Measurements from ENCODE around the gene DLX2. TPM values are rescaled to one million over a fixed set of nuclear protein-coding genes. Genes with fewer than 3 reads are reported as not detected.
A peak's percentile ranks its signal among the peaks of the same experiment; 100 is the strongest.

The DLX2 gene
- total RNA-seq, 1 donor from 2014 or later = not detected

DNA sequence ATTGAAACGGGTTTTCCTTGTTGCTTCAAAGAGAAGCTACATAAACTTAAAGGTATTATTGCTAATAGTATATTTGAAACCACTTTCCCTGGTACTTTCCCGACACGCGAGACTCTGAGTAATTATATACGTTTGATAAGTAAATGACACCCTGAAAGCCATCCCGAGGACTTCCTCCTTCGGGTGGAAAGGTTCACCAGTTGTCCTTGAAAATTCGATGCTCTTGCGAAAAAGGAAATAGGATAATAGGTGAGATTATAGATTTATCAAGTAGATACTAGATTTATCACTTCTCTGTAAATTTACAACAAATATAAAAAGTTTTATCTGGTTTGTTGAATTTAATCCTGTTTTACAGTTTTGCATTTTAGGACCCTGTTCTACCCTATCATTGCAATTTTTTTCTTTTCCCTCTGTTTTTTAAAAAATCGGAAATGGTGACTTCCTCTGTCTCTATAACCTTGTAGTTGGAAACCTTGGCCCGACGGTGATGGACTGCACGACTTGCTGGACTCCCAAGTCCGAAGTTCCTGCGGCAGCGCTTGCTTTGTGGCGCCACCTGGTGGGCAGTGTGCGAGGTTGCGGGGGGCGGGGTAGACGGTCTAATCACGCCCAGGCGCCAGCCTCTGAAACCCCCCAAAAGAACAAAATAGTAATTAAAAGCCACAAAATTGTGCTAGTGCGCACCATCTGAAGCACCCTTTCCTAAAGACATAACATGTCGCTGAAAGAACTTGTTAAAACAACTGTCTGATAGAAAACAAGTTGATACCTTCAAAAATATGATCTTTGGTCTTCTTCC lies 972 bp upstream of the DLX2 start:
- Mint-ChIP-seq H3K36me3 (ENCODE audit: low read depth) (peaks cover 7% of the 10 kb centered on the region), H3K4me3 (peak overlapping the region; percentile 71)

DNA sequence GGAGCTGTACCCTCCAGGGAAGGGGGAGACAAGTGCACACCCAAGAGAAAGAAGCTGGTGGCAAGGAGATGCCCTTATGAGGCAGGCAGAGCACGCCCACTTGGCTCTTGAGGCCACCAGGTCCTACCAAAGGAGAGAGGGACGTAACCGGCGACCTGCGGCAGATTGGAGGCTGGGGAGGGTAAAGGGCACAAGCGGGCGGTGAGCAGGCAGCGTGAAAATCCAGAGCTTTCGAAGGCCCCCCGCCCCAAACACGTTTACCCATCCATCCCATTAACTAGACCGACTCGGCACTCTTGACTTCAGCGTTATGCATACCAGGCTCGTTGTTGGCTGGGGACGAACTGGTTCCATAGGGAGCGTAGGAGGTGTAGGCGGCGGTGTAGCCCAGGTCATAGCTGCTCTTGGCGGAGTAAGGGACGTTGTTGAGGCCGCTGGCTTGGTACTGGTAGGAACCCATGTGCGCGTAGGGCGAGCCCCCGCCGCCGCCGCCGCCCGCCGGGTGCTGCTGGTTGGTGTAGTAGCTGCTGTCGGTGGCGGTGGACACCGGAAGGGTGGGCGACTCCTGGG lies 794 bp downstream of the DLX2 start:
- H3K4me1 Mint-ChIP-seq (ENCODE audit: low read depth) = peaks cover 50% of the 10 kb centered on the region

More for the DNA sequence above, 972 bp upstream of the DLX2 start:
- peak; percentile 62 for DNase-seq (ENCODE audit: low spot score)
- peaks cover 75% of the 10 kb centered on the region for H3K27me3 Mint-ChIP-seq (ENCODE audit: insufficient read depth)
- intact Hi-C loops (cut with micrococcal nuclease) = loop anchor here (1.0 to 10.0 kb wide), 8 partner anchors 8 to 1386 kb away; partner anchors contain the start of genes GAD1, GORASP2 and SP5
- H3K9me3 Mint-ChIP-seq = no peaks in the 10 kb centered on the region
- H3K27ac Mint-ChIP-seq = peak overlapping the region; percentile 71
- peaks cover 57% of the 10 kb centered on the region for H3K4me1 Mint-ChIP-seq (ENCODE audit: low read depth)

DNA sequence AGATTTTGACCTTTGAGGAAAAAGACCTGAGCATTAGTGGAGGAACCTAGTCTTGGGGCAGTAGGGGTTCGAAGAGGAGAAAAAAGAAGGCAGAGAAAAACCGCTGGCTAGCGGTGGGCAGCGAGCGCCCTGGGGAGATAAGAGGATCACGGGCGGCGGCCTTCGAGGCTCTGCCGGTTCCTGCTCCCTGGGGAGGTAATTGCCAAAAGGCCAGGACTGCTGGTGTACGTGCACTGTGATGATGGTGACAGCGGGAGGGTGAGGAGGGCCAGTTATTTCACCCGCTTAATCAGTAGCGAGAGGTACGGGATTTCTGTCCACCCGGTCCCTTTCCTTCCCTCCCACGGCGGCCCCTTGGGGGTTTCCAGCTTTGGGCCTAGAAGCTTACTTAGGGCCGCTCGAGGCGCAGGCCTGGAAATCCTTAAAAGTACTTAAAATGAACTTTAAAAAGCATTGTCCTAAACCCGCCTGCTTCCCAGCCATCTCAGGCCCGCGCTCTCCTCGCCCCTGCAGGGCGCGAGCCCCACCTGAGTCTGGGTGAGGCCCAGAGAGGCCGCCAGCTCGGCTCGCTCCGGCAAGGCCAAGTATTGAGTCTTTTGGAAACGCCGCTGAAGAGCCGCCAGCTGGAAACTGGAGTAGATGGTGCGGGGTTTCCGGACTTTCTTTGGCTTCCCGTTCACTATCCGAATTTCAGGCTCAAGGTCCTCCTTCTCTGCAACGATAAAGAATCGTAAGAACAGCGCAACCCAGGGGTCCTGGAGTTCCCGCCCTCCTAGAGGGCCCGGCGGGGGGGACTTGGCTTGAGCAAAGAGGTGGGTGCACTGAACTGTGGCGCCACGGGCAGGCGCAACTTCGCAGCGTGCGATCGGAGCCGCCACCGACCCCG lies 1.5 kb downstream of the DLX2 start:
- Mint-ChIP-seq H3K36me3 (ENCODE audit: low read depth) (peaks cover 6% of the 10 kb centered on the region), H3K4me1 (ENCODE audit: low read depth) (peaks cover 51% of the 10 kb centered on the region), H3K9me3 (no peaks in the 10 kb centered on the region), H3K4me3 (peak overlapping the region; percentile 71), H3K27ac (peak overlapping the region; percentile 82), H3K27me3 (ENCODE audit: insufficient read depth) (peaks cover 70% of the 10 kb centered on the region)
- DNase-seq (ENCODE audit: low spot score) = no peak
- intact Hi-C loops (cut with micrococcal nuclease) = loop anchor here (5.0 to 10.0 kb wide), 4 partner anchors 286 to 1384 kb away; partner anchors contain the start of genes GAD1, GORASP2 and SP5

More for the DNA sequence above, 794 bp downstream of the DLX2 start:
- DNase-seq (ENCODE audit: low spot score) = no peak
- no peaks in the 10 kb centered on the region for H3K9me3 Mint-ChIP-seq
- H3K27ac Mint-ChIP-seq = peak overlapping the region; percentile 82
- peaks cover 72% of the 10 kb centered on the region for H3K27me3 Mint-ChIP-seq (ENCODE audit: insufficient read depth)
- peaks cover 4% of the 10 kb centered on the region for H3K36me3 Mint-ChIP-seq (ENCODE audit: low read depth)
- H3K4me3 Mint-ChIP-seq = peak overlapping the region; percentile 71
- intact Hi-C loops (cut with micrococcal nuclease) = loop anchor here (1.0 to 10.0 kb wide), 6 partner anchors 18 to 1385 kb away; partner anchors contain the start of genes GAD1, GORASP2 and SP5

DNA sequence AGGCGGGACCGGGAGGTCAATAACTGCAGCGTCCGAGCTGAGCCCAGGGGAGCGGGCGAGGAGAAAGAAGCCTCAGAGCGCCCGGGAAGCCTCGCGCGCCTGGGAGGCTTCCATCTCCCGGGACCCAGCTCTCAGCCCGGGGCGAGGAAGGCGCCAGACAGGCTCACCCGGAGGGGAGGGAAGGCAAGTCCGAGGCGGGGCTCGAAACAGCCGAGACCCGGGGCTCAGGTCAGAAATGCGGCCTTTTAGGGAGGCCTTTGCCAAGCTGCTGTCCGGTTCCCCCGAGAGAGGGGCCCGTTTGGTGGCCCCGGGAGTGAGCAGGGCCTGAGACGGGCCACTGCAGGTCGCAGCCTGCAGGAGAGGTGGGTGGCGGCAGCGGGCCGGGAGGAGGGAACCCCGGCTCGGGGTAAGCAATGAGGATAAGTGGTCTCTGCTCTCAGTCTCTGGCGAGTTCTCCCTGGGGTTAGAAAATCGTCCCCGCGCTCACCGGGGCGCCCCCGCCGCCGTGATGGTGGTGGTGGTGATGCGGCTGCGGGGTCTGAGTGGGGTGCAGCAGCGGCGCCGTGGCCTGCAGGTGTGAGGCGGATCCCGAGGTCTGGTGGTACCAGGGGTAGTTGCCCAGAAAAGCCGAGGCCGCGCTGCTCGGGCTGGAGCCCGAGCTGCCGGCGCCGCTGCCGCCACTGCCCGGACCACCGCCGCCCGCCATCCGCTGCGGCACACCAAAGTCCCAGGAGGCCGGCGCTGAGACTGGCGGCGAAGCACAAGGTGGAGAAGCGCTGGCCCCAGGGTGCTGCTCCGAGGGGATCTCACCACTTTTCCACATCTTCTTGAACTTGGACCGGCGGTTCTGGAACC lies 2.4 kb downstream of the DLX2 start:
- Mint-ChIP-seq H3K4me1 (ENCODE audit: low read depth) (peaks cover 52% of the 10 kb centered on the region), H3K27me3 (ENCODE audit: insufficient read depth) (peaks cover 70% of the 10 kb centered on the region), H3K4me3 (peak overlapping the region; percentile 33), H3K36me3 (ENCODE audit: low read depth) (peaks cover 8% of the 10 kb centered on the region), H3K9me3 (no peaks in the 10 kb centered on the region), H3K27ac (peak overlapping the region; percentile 61)
- no peak for DNase-seq (ENCODE audit: low spot score)
- intact Hi-C loops (cut with micrococcal nuclease) = loop anchor here (5.0 to 10.0 kb wide), 4 partner anchors 286 to 1383 kb away; partner anchors contain the start of genes GAD1, GORASP2 and SP5

DNA sequence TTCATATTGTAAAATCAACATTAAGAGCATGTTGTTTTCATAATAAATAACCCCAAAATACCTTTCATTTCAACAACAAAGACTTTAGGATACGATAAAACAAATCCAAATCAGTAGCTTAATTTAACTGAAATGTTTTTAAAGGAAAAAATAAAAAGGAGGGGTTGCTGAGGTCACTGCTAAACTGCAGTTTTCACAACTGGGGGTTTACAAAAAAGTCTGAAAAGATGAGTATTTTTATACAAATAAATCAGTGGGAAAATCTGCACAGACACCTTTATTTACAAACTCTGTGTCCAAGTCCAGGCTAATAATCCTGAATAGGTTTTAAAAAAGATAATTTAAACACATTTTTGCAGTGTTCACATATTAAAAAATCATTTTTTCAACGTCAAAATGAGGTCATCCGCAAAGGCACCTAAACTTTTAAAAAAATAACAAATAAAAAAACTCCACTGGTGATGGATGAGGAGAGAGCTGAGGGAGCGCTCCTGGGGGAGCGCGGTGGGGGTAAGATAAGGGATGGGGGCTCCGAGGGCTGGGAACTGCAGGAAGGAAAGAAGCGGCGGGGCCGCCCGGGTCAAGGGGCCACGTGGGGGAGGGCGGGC lies 3.1 kb downstream of the DLX2 start:
- peaks cover 50% of the 10 kb centered on the region for H3K4me1 Mint-ChIP-seq (ENCODE audit: low read depth)
- H3K9me3 Mint-ChIP-seq = no peaks in the 10 kb centered on the region
- no peak overlapping the region for H3K4me3 Mint-ChIP-seq
- intact Hi-C loops (cut with micrococcal nuclease) = loop anchor here (5.0 to 10.0 kb wide), 4 partner anchors 285 to 1382 kb away; partner anchors contain the start of genes GAD1, GORASP2 and SP5
- no peak overlapping the region for H3K27ac Mint-ChIP-seq
- no peak for DNase-seq (ENCODE audit: low spot score)
- peaks cover 68% of the 10 kb centered on the region for H3K27me3 Mint-ChIP-seq (ENCODE audit: insufficient read depth)
- peaks cover 6% of the 10 kb centered on the region for H3K36me3 Mint-ChIP-seq (ENCODE audit: low read depth)

DNA sequence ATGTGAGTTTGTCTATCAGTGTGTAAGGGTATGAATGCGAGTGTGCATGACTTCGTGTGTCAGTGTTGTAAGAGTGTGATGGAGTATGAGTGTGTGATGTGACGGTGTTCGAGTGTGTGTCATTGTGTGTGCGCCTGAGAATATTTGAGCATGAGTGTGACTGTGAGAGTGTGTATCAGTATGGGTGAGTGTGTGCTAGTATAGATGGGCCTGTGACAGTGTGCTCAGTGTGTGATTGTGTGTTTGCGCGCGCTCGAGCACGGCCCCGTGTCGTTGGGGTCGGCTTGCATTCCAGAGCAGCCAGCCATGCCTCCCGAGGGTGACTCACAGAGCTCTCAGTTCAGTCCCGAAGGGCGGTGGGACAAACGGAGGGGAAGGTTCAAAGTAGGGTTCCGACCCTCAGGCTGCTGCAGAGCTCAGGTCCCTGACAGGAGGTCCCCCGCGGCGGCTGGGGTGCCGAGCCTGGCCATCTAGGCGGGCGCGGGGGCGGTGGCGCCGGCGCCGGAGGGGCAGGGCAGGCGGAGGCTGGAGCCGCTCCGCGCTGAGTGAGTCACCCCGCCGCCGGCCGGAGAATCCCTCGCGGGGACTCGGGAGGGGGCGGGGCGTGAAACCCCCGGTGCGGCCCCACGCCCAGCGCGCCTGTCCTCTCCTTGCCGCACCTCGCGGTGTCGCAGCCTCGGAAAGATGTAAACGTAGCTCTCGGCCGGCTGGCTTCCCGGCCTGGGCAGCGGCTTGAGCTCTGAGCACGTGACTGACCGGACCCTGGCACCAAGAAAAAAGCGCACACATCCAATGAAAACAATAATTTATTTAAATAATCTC lies 3.8 kb downstream of the DLX2 start:
- Mint-ChIP-seq H3K4me3 (peak overlapping the region; percentile 42), H3K27me3 (ENCODE audit: insufficient read depth) (peaks cover 68% of the 10 kb centered on the region), H3K27ac (peak overlapping the region; percentile 73), H3K36me3 (ENCODE audit: low read depth) (peaks cover 6% of the 10 kb centered on the region), H3K9me3 (no peaks in the 10 kb centered on the region), H3K4me1 (ENCODE audit: low read depth) (peaks cover 47% of the 10 kb centered on the region)
- no peak for DNase-seq (ENCODE audit: low spot score)
- intact Hi-C loops (cut with micrococcal nuclease) = no loop called here

DNA sequence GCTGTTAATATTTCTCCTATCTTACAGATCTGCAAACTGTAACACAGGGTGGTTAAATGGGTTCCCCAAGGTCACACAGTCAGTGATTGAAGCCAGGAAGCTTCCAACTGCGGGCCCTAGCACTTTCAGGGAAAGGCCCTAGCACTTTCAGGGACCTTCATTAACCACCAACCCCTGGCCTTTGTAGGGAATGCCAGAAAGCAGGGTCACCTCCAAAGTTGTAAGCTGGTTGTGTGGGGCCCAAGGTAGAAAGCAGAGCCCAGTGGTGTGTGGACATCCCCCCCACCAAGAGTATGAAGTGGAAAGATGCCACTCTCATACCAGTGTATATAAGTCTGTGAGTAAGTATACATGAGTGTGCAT lies 4.4 kb downstream of the DLX2 start:
- intact Hi-C loops (cut with micrococcal nuclease) = no loop called here

DNA sequence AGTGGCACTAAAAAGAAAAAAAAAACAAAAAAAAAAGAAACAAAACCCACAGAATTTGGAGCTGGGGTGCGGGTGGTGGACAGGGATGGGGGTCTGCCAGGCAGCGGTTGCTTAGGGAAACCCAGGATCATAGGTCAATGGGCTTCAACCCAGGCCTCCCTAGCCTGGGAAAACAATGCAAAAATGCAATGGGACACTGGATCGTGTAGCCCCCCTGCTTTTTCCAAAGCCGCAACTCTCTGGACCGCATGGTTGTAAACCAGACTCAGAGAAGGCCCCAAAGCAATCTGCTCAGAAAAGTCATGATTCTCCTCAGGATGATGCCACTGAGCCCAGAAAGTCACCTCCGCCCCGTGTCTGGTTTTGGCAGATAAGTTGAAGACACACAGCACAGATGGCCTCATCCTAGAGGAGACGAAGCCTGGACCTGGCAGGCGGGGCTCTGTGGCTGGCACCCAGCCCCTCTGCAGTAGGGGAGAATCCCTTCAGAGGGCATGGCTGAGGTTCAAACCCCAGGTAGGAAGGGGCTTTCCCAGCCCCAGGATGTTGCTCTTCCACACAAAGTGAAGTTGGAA lies 5.1 kb downstream of the DLX2 start:
- Mint-ChIP-seq H3K4me3 (no peak overlapping the region), H3K9me3 (no peaks in the 10 kb centered on the region), H3K27me3 (ENCODE audit: insufficient read depth) (peaks cover 69% of the 10 kb centered on the region), H3K4me1 (ENCODE audit: low read depth) (peaks cover 48% of the 10 kb centered on the region), H3K27ac (no peak overlapping the region), H3K36me3 (ENCODE audit: low read depth) (peaks cover 6% of the 10 kb centered on the region)
- no peak for DNase-seq (ENCODE audit: low spot score)
- intact Hi-C loops (cut with micrococcal nuclease) = no loop called here

More for the DNA sequence above, 4.4 kb downstream of the DLX2 start:
- no peak for DNase-seq (ENCODE audit: low spot score)
- peaks cover 6% of the 10 kb centered on the region for H3K36me3 Mint-ChIP-seq (ENCODE audit: low read depth)
- H3K4me3 Mint-ChIP-seq = peak overlapping the region; percentile 42
- no peaks in the 10 kb centered on the region for H3K9me3 Mint-ChIP-seq
- peak overlapping the region; percentile 73 for H3K27ac Mint-ChIP-seq
- H3K27me3 Mint-ChIP-seq (ENCODE audit: insufficient read depth) = peaks cover 68% of the 10 kb centered on the region
- peaks cover 47% of the 10 kb centered on the region for H3K4me1 Mint-ChIP-seq (ENCODE audit: low read depth)

DNA sequence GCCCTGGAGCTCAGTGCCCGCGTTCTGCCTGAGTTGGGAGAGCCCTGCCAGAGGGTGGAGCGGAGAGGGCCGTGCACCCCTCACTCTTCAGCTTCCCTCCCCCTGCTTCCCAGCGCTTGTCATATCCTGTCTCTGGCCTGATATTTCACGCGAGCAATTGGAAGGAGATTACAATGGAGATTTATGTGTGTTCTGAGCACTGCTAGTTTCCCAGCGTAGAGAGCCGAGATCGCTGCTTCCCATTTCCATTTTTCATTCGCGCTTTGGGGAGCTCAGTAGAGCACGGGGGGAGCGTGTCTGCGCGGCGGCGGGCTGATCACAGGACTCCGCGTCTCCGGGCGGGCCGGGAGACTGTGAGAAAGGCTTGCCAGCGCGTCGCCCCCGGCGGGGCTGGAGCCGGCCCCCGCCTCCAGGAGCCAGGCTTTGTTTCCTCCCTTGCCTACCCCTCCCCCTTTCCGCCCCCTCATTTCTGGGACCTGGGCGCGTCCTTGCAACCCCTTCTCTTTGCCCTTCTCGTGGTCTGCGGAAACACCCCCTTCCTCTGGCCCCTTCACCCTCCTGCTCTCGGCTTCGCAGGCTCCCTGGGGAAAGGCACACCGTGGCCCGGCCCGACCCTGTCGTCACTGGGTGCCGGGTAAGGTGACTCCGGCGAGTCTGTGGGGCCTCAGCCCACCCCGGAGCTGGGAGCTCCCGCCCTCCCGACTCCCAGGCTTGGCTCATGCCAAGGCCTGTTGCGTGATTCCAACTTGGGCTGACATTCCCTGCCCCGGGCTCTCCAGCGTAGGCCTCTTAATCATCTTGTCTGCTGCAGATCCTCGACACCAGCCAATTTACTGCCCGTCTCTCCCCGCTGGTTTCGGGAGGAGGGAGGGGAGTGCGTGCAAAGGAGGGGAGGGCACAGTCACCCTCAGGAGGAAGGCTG lies 5.8 kb downstream of the DLX2 start:
- Mint-ChIP-seq H3K27ac (peak overlapping the region; percentile 52), H3K9me3 (no peaks in the 10 kb centered on the region), H3K27me3 (ENCODE audit: insufficient read depth) (peaks cover 69% of the 10 kb centered on the region)

More for the DNA sequence above, 5.8 kb downstream of the DLX2 start:
- Mint-ChIP-seq H3K4me1 (ENCODE audit: low read depth) (peaks cover 45% of the 10 kb centered on the region), H3K4me3 (peak overlapping the region; percentile 70), H3K36me3 (ENCODE audit: low read depth) (peaks cover 6% of the 10 kb centered on the region)
- intact Hi-C loops (cut with micrococcal nuclease) = no loop called here
- no peak for DNase-seq (ENCODE audit: low spot score)

Data from activated T-helper 1 cell treated with anti-CD3 and anti-CD28 coated beads, Interleukin-12 subunit alpha, Interleukin-12 subunit beta, Interleukin-2, Interleukin-4 antibody, amounts not matched to agents 30 ng/mL and 10 ng/mL and 1 ng/mL, durations not matched to agents 14 hours and 24 hours and 36 hours (primary cell).